Activated T-helper 1 cell treated with Interleukin-2 at 50 U/mL for 16 hours (primary cell): ENCODE results near the gene STX18.
"Not testable (repeated sequence)": the region's sequence is repeated elsewhere in the genome, so short reads cannot be mapped to it uniquely, and the experiment has no call there.

Experiments
- DNase-seq: peaks from one replicate; pipeline ENCODE4 v3.0.0-alpha.2; 2020; ENCODE audit warnings: low read depth

The STX18 gene

GRCh38 chr4:4479366-4479765 lies 62.5 kb downstream of the STX18 start:
- DNase-seq: no peak

- no peak for DNase-seq
Measured at GRCh38 chr4:4477796-4478195, 64.1 kb downstream of the STX18 start.

- no peak for DNase-seq
Measured at GRCh38 chr4:4477391-4477790, 64.5 kb downstream of the STX18 start.

- no peak for DNase-seq
Measured at GRCh38 chr4:4474476-4474875, 67.4 kb downstream of the STX18 start.

- DNase-seq: no peak
Measured at GRCh38 chr4:4472344-4472958, 69.4 kb downstream of the STX18 start.

GRCh38 chr4:4471195-4471594 lies 70.7 kb downstream of the STX18 start:
- no peak for DNase-seq

- DNase-seq: no peak
Measured at GRCh38 chr4:4470208-4470607, 71.6 kb downstream of the STX18 start.

GRCh38 chr4:4465238-4465637 lies 76.6 kb downstream of the STX18 start:
- DNase-seq: not testable (repeated sequence)

- no peak for DNase-seq
Measured at GRCh38 chr4:4462970-4463369, 78.9 kb downstream of the STX18 start.

- peak; percentile 38 for DNase-seq
Measured at GRCh38 chr4:4461850-4462249, 80.0 kb downstream of the STX18 start.

GRCh38 chr4:4461178-4461577 lies 80.7 kb downstream of the STX18 start:
- no peak for DNase-seq

- no peak for DNase-seq
Measured at GRCh38 chr4:4460759-4461158, 81.1 kb downstream of the STX18 start.

- no peak for DNase-seq
Measured at GRCh38 chr4:4459181-4459580, 82.7 kb downstream of the STX18 start.

- DNase-seq: no peak
Measured at GRCh38 chr4:4457803-4458553, 83.9 kb downstream of the STX18 start.

- DNase-seq: no peak
Measured at GRCh38 chr4:4456816-4457578, 84.9 kb downstream of the STX18 start.

GRCh38 chr4:4456351-4456750 lies 85.5 kb downstream of the STX18 start:
- DNase-seq: no peak

- no peak for DNase-seq
Measured at GRCh38 chr4:4455210-4455865, 86.5 kb downstream of the STX18 start.

GRCh38 chr4:4446434-4446833 lies 95.4 kb downstream of the STX18 start:
- DNase-seq: no peak

- no peak for DNase-seq
Measured at GRCh38 chr4:4443821-4444220, 98.0 kb downstream of the STX18 start.

GRCh38 chr4:4440333-4441061 lies 101.4 kb downstream of the STX18 start:
- no peak for DNase-seq

- DNase-seq: no peak
Measured at GRCh38 chr4:4439782-4440181, 102.1 kb downstream of the STX18 start.

GRCh38 chr4:4438891-4439290 lies 103.0 kb downstream of the STX18 start:
- no peak for DNase-seq
